Measurements from ENCODE around the gene ZNF467.

Gene ZNF467

GRCh38 chr7:149773446-149774236 is at the start of gene ZNF467:
TSS of gene ZNF467 (minus strand) at chr7:149773588. CDS start at chr7:149771032, 2,556 bp downstream.
- in situ Hi-C loops (cut with HindIII; ENCODE audit: low sequenced_read_pairs): no loop called here
- DNase-seq (ENCODE audit: low read depth, low spot score): no peak
- peak within 1 kb of the TSS; percentile 54 for H3K4me3 ChIP-seq (ENCODE audit: low read depth, low read length)
- TF ChIP-seq CTCF (IDR thresholded peaks at IDR 0.05; ENCODE audit: low read depth, low read length): no peak

- no peak for DNase-seq (ENCODE audit: low read depth, low spot score)
- TF ChIP-seq CTCF (IDR thresholded peaks at IDR 0.05; ENCODE audit: low read depth, low read length): no peak
- in situ Hi-C loops (cut with HindIII; ENCODE audit: low sequenced_read_pairs): no loop called here
Measured at GRCh38 chr7:149822353-149822943, 49.1 kb upstream of the ZNF467 start.

GRCh38 chr7:149821191-149822148 is 48.1 kb upstream of the ZNF467 start:
- no peak for DNase-seq (ENCODE audit: low read depth, low spot score)
- no peak overlapping the region for H3K4me3 ChIP-seq (ENCODE audit: low read depth, low read length)
- TF ChIP-seq CTCF (IDR thresholded peaks at IDR 0.05; ENCODE audit: low read depth, low read length): no peak
- in situ Hi-C loops (cut with HindIII; ENCODE audit: low sequenced_read_pairs): no loop called here

More at GRCh38 chr7:149822353-149822943, 49.1 kb upstream of the ZNF467 start:
- H3K4me3 ChIP-seq (ENCODE audit: low read depth, low read length): no peak overlapping the region

- in situ Hi-C loops (cut with HindIII; ENCODE audit: low sequenced_read_pairs): no loop called here
- no peak for TF ChIP-seq CTCF (IDR thresholded peaks at IDR 0.05; ENCODE audit: low read depth, low read length)
- H3K4me3 ChIP-seq (ENCODE audit: low read depth, low read length): no peak overlapping the region
- no peak for DNase-seq (ENCODE audit: low read depth, low spot score)
Measured at GRCh38 chr7:149820622-149821190, 47.3 kb upstream of the ZNF467 start.

GRCh38 chr7:149819961-149820340 is 46.6 kb upstream of the ZNF467 start:
- in situ Hi-C loops (cut with HindIII; ENCODE audit: low sequenced_read_pairs): no loop called here
- no peak for TF ChIP-seq CTCF (IDR thresholded peaks at IDR 0.05; ENCODE audit: low read depth, low read length)
- no peak for DNase-seq (ENCODE audit: low read depth, low spot score)
- no peak overlapping the region for H3K4me3 ChIP-seq (ENCODE audit: low read depth, low read length)
